Measurements from ENCODE around the gene NCLN.
"Not testable (repeated sequence)": the region's sequence is repeated elsewhere in the genome, so short reads cannot be mapped to it uniquely, and the experiment has no call there.

Gene NCLN

GRCh38 chr19:3229888-3230496, 44.3 kb downstream of the NCLN start:
- FAIRE-seq, result no peak

- no peak for FAIRE-seq
Observed at GRCh38 chr19:3231288-3231687, 45.6 kb downstream of the NCLN start.

GRCh38 chr19:3233116-3233515, 47.4 kb downstream of the NCLN start:
- FAIRE-seq, result no peak

GRCh38 chr19:3233831-3234230, 48.1 kb downstream of the NCLN start:
- FAIRE-seq, result no peak

- FAIRE-seq, result no peak
Observed at GRCh38 chr19:3234800-3235199, 49.1 kb downstream of the NCLN start.

- not testable (repeated sequence) for FAIRE-seq
Observed at GRCh38 chr19:3235604-3236003, 49.9 kb downstream of the NCLN start.

- no peak for FAIRE-seq
Observed at GRCh38 chr19:3236272-3236671, 50.5 kb downstream of the NCLN start.

- FAIRE-seq, result no peak
Observed at GRCh38 chr19:3238066-3238561, 52.4 kb downstream of the NCLN start.

- no peak for FAIRE-seq
Observed at GRCh38 chr19:3239367-3239766, 53.6 kb downstream of the NCLN start.

- no peak for FAIRE-seq
Observed at GRCh38 chr19:3243819-3244700, 58.3 kb downstream of the NCLN start.

GRCh38 chr19:3245050-3245449, 59.3 kb downstream of the NCLN start:
- FAIRE-seq, result no peak

GRCh38 chr19:3248728-3249326, 63.1 kb downstream of the NCLN start:
- FAIRE-seq, result no peak

GRCh38 chr19:3249408-3249807, 63.7 kb downstream of the NCLN start:
- FAIRE-seq, result no peak

- no peak for FAIRE-seq
Observed at GRCh38 chr19:3250675-3251074, 64.9 kb downstream of the NCLN start.

GRCh38 chr19:3251229-3251628, 65.5 kb downstream of the NCLN start:
- no peak for FAIRE-seq

GRCh38 chr19:3252650-3253049, 66.9 kb downstream of the NCLN start:
- no peak for FAIRE-seq

- FAIRE-seq, result no peak
Observed at GRCh38 chr19:3253270-3253669, 67.5 kb downstream of the NCLN start.

- no peak for FAIRE-seq
Observed at GRCh38 chr19:3254520-3254919, 68.8 kb downstream of the NCLN start.

GRCh38 chr19:3257071-3257470, 71.3 kb downstream of the NCLN start:
- FAIRE-seq, result no peak
